IMR-90 (cell line): ENCODE results near the gene TAGAP. TPM values are rescaled to one million over a fixed set of nuclear protein-coding genes. Genes with fewer than 3 reads are reported as not detected.

Experiments used
- ATAC-seq: fragments of 200-7000 bp; cut with Tn5 transposase; 2 replicates; pipeline ENCODE4 v1.9.1; 2020; ENCODE audit warnings: low read depth, mild to moderate bottlenecking, moderate library complexity
- BruUV-seq: library from RNA; stranded (reverse); fragments of 400-500 nt; replicated peaks from 2 replicates; lab custom pipeline; 2021; lab: Mats Ljungman, UMichigan
- CTCF ChIA-PET: fragments of 300-600 bp; formaldehyde crosslinking; extraction: SDS; loops from one replicate; lab custom pipeline; 2021; ENCODE audit warnings: antibody characterized with exemption; lab: Yijun Ruan, JAX
- POLR2A ChIA-PET: fragments of 300-600 bp; sonication (Branson Sonifier 250); formaldehyde crosslinking; loops from one replicate; lab custom pipeline; 2022; ENCODE audit warnings: antibody characterized with exemption; ENCODE audit not compliant: unreplicated experiment; lab: Charles Lee
- DNase-seq: peaks from one replicate; pipeline ENCODE4 v3.0.0; 2013
- H2AFZ ChIP-seq: replicated peaks from 2 replicates; pipeline ENCODE3; 2013; ENCODE audit warnings: low read length, mild to moderate bottlenecking; ENCODE audit not compliant: poor library complexity
- H2AK5ac ChIP-seq: 2 replicates; pipeline ENCODE4 v1.6.1; 2013; ENCODE audit warnings: low read depth, low read length, inconsistent platforms
- H2AK9ac ChIP-seq: replicated peaks from 2 replicates; pipeline ENCODE3; 2013; ENCODE audit warnings: mild to moderate bottlenecking, low read depth, low read length, moderate library complexity; ENCODE audit not compliant: poor library complexity
- H2BK120ac ChIP-seq: 2 replicates; pipeline ENCODE4 v1.6.1; 2013; ENCODE audit warnings: low read depth, low read length, inconsistent platforms
- H2BK15ac ChIP-seq: 3 replicates; pipeline ENCODE4 v1.6.1; 2013; ENCODE audit warnings: low read depth, low read length, inconsistent platforms
- H2BK20ac ChIP-seq: 2 replicates; pipeline ENCODE4 v1.6.1; 2013; ENCODE audit warnings: low read depth, mild to moderate bottlenecking, inconsistent platforms, low read length, moderate library complexity
- H2BK5ac ChIP-seq: 2 replicates; pipeline ENCODE4 v1.6.1; 2013; ENCODE audit warnings: mild to moderate bottlenecking, low read depth, low read length, inconsistent platforms; ENCODE audit not compliant: poor library complexity, severe bottlenecking
- H3K14ac ChIP-seq: replicated peaks from 2 replicates; pipeline ENCODE4 v1.6.1; 2013; ENCODE audit warnings: low read depth, low read length, inconsistent platforms
- H3K18ac ChIP-seq: 2 replicates; pipeline ENCODE4 v1.6.1; 2013; ENCODE audit warnings: low read depth, low read length, control low read depth
- H3K23ac ChIP-seq: 2 replicates; pipeline ENCODE4 v1.6.1; 2013; ENCODE audit warnings: low read depth, low read length, inconsistent platforms
- H3K27ac ChIP-seq: 2 replicates; pipeline ENCODE4 v1.5.1; 2013; ENCODE audit warnings: mild to moderate bottlenecking, control low read depth, low read length; ENCODE audit not compliant: insufficient read depth
- H3K27me3 ChIP-seq: 2 replicates; pipeline ENCODE4 v1.6.1; 2013; ENCODE audit warnings: low read length; ENCODE audit not compliant: control insufficient read depth, insufficient read depth
- H3K36me3 ChIP-seq: 2 replicates; pipeline ENCODE4 v1.6.1; 2013; ENCODE audit warnings: low read length, mixed read lengths; ENCODE audit not compliant: control insufficient read depth, insufficient read depth
- H3K4ac ChIP-seq: 2 replicates; pipeline ENCODE4 v1.6.1; 2013; ENCODE audit warnings: low read depth, low read length, inconsistent platforms
- H3K4me1 ChIP-seq: 2 replicates; pipeline ENCODE4 v1.6.1; 2013; ENCODE audit warnings: low read length, mixed read lengths; ENCODE audit not compliant: control insufficient read depth, insufficient read depth
- H3K4me2 ChIP-seq: 2 replicates; pipeline ENCODE4 v1.6.1; 2013; ENCODE audit warnings: low read depth, mild to moderate bottlenecking, control low read depth, low read length, moderate library complexity
- H3K4me3 ChIP-seq: 2 replicates; pipeline ENCODE4 v1.5.1; 2013; ENCODE audit warnings: low read depth, mild to moderate bottlenecking, control low read depth, low read length, moderate library complexity; ENCODE audit not compliant: insufficient read depth
- H3K56ac ChIP-seq: 2 replicates; pipeline ENCODE4 v1.6.1; 2013; ENCODE audit warnings: low read length, inconsistent platforms; ENCODE audit not compliant: insufficient read depth; ENCODE audit errors: extremely low read depth
- H3K79me1 ChIP-seq, 2 experiments: 2 replicates each; pipeline ENCODE4 v1.6.1; 2013; ENCODE audit warnings: low read length in 2 of 2, inconsistent platforms in 1 of 2, low read depth in 1 of 2
- H3K9ac ChIP-seq: 2 replicates; pipeline ENCODE4 v1.6.1; 2013; ENCODE audit warnings: low read depth, low read length, control low read depth
- H3K9me1 ChIP-seq: 2 replicates; pipeline ENCODE4 v1.6.1; 2013; ENCODE audit warnings: low read length, inconsistent platforms; ENCODE audit not compliant: insufficient read depth
- H3K9me3 ChIP-seq: 2 replicates; pipeline ENCODE4 v1.6.1; 2013; ENCODE audit warnings: low read length; ENCODE audit not compliant: control insufficient read depth, insufficient read depth
- H4K20me1 ChIP-seq: 2 replicates; pipeline ENCODE4 v1.6.1; 2013; ENCODE audit warnings: low read length, inconsistent platforms; ENCODE audit not compliant: insufficient read depth
- H4K5ac ChIP-seq: 2 replicates; pipeline ENCODE4 v1.6.1; 2013; ENCODE audit warnings: mild to moderate bottlenecking, low read depth, low read length, control low read depth
- H4K8ac ChIP-seq, 2 experiments: 2 replicates each; pipeline ENCODE4 v1.6.1; 2013; ENCODE audit warnings: low read depth in 2 of 2, low read length in 2 of 2, control low read depth in 1 of 2, inconsistent platforms in 1 of 2
- H4K91ac ChIP-seq: 2 replicates; pipeline ENCODE4 v1.6.1; 2013; ENCODE audit warnings: low read depth, low read length, inconsistent platforms; ENCODE audit not compliant: insufficient read depth
- BHLHE40 ChIP-seq: fragments of 150-350 bp; IDR thresholded peaks from 2 replicates; pipeline ENCODE4 v1.6.1; 2016; ENCODE audit warnings: mild to moderate bottlenecking, low read depth, low read length
- CEBPB ChIP-seq: IDR thresholded peaks from 2 replicates; pipeline ENCODE4 v1.6.1; 2012; ENCODE audit warnings: low read depth, low read length, improper control_type of control experiment
- CHD1 ChIP-seq: IDR thresholded peaks from 2 replicates; pipeline ENCODE4 v1.6.1; 2012; ENCODE audit warnings: low read depth, low read length, improper control_type of control experiment
- FOS ChIP-seq: fragments of 150-350 bp; IDR thresholded peaks from 2 replicates; pipeline ENCODE4 v1.6.1; 2016; ENCODE audit warnings: low read depth, low read length
- MAFK ChIP-seq: IDR thresholded peaks from 2 replicates; pipeline ENCODE4 v1.6.1; 2012; ENCODE audit warnings: low read depth, low read length, improper control_type of control experiment
- MAZ ChIP-seq: IDR thresholded peaks from 2 replicates; pipeline ENCODE4 v1.6.1; 2012; ENCODE audit warnings: low read depth, mild to moderate bottlenecking, low read length, improper control_type of control experiment, moderate library complexity, borderline replicate concordance
- MXI1 ChIP-seq: IDR thresholded peaks from 2 replicates; pipeline ENCODE4 v1.6.1; 2012; ENCODE audit warnings: low read depth, mild to moderate bottlenecking, low read length, moderate library complexity, borderline replicate concordance
- NFE2L2 ChIP-seq: fragments of 150-350 bp; IDR thresholded peaks from 2 replicates; pipeline ENCODE4 v1.6.1; 2016; ENCODE audit warnings: low read depth, mild to moderate bottlenecking, low read length
- POLR2A ChIP-seq: IDR thresholded peaks from 2 replicates; pipeline ENCODE4 v1.6.1; 2012; ENCODE audit warnings: mild to moderate bottlenecking, low read depth, low read length
- RAD21 ChIP-seq: IDR thresholded peaks from 2 replicates; pipeline ENCODE4 v1.6.1; 2012; ENCODE audit warnings: low read length, improper control_type of control experiment
- RCOR1 ChIP-seq: IDR thresholded peaks from 2 replicates; pipeline ENCODE4 v1.6.1; 2012; ENCODE audit warnings: mild to moderate bottlenecking, low read length, improper control_type of control experiment; ENCODE audit not compliant: insufficient replicate concordance
- RFX5 ChIP-seq: IDR thresholded peaks from 2 replicates; pipeline ENCODE4 v1.8.0; 2012; ENCODE audit warnings: low read depth, mild to moderate bottlenecking, low read length, moderate library complexity
- SMC3 ChIP-seq: fragments of 150-350 bp; IDR thresholded peaks from 2 replicates; pipeline ENCODE4 v1.6.1; 2016; ENCODE audit warnings: low read depth, mild to moderate bottlenecking, antibody characterized with exemption, low read length, moderate library complexity
- WGBS, 2 experiments: methylation state at CpG; one replicate each; pipeline versions ENCODE4 v1.1.5 to v1.1.7; 2013; ENCODE audit warnings: missing lambda C conversion rate in 2 of 2; ENCODE audit not compliant: insufficient read length in 1 of 2; ENCODE audit errors: extremely low coverage in 2 of 2; 5-methylcytosine and 5-hydroxymethylcytosine counted together
- dilution Hi-C: fragments of 300-500 bp; cut with HindIII; formaldehyde crosslinking; loops from one replicate; pipeline ENCODE4 v1.14.3; 2018; ENCODE audit warnings: low sequenced_read_pairs; ENCODE audit not compliant: unreplicated experiment
- in situ Hi-C: fragments of 300-500 bp; cut with MboI; formaldehyde crosslinking; loops from 3 replicates; pipeline ENCODE4 v1.14.3; 2019; ENCODE audit warnings: low sequenced_read_pairs, inconsistent platforms, mixed read lengths
- intact Hi-C: fragments of 100-400 bp; cut with micrococcal nuclease; formaldehyde crosslinking; loops from 2 replicates; pipeline ENCODE4 v1.10.0; 2022
- polyA plus RNA-seq, 3 experiments: library from polyadenylated mRNA; depleted of rRNA; stranded (reverse); fragments of >200 nt; gene quantifications; 2 replicates each; pipeline ENCODE4 v1.2.3, GENCODE V29; 2012; ENCODE audit warnings: low replicate concordance in 1 of 3
- total RNA-seq: library from RNA; depleted of rRNA; stranded (reverse); fragments of >200 nt; gene quantifications from 2 replicates; pipeline ENCODE4 v1.2.3, GENCODE V29; 2012
- TF ChIP-seq, protein P1 (sequence below): conservative IDR thresholded peaks from 2 replicates; pipeline ENCODE4 v1.5.1; 2012; ENCODE audit warnings: mild to moderate bottlenecking, low read depth, low read length, improper control_type of control experiment
- TF ChIP-seq, protein P2 (sequence below): fragments of 150-350 bp; IDR thresholded peaks from 2 replicates; pipeline ENCODE4 v1.6.1; 2017; ENCODE audit warnings: mild to moderate bottlenecking, antibody characterized with exemption, low read length, low read depth
- TF ChIP-seq, protein P3 (sequence below): fragments of 150-350 bp; IDR thresholded peaks from 2 replicates; pipeline ENCODE4 v1.6.1; 2016; ENCODE audit warnings: low read depth, mild to moderate bottlenecking, low read length, moderate library complexity, borderline replicate concordance

Gene TAGAP
- total and polyA plus RNA-seq, 2 of the 4 experiments (the other 2 are of a cell fraction): not detected

DNA sequence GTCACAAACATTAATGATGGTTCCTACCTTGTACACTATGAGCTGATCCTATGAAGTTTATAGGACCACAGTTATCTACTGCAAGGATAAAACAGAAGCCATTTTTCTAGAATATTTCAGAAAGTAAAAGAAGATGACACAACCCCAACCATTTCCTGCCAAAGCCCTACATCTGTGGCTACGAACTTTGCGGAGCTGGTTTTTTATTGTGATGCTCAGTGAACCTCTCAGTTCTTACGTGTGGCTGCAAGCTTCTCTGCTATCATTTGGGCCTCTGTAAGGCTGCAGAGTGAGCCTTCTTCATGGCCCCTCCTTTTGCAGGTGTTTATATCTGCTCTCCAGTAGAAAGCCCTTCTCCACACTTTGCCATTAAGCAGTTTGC lies 17.8 kb upstream of the TAGAP start:
- no peak overlapping the region for H3K4me3 ChIP-seq
- ChIA-PET POLR2A (no interaction called here), CTCF (interaction anchor here (0.7 kb wide), 1 partner anchor 36 kb away, joined by 3 read pairs; no protein-coding TSS in a partner anchor)
- 60% methylated on average over 1 of the region's 3 CpGs; no CpG with 5 or more reads in 1 of the 2 experiments for WGBS, 2 experiments
- no peak overlapping the region for H3K18ac ChIP-seq
- H3K9ac ChIP-seq: no peak overlapping the region
- no peaks in the 10 kb centered on the region for H3K79me1 ChIP-seq
- H4K8ac ChIP-seq: no peak overlapping the region
- H4K5ac ChIP-seq: no peak overlapping the region
- H2BK5ac ChIP-seq: no peak overlapping the region
- H3K4me2 ChIP-seq: no peak overlapping the region
- intact Hi-C loops (no loop called here), in situ Hi-C loops (no loop called here), dilution Hi-C loops (no loop called here)
- no peak overlapping the region for H3K56ac ChIP-seq
- ATAC-seq (no peak), DNase-seq (no peak)
- H2BK120ac ChIP-seq: no peak overlapping the region
- H4K20me1 ChIP-seq: no peaks in the 10 kb centered on the region
- no peak overlapping the region for H3K14ac ChIP-seq
- H2AK9ac ChIP-seq: no peak overlapping the region
- TF ChIP-seq CEBPB (no peak), MAZ (no peak), MAFK (no peak), FOS (no peak), RFX5 (no peak), NFE2L2 (no peak), SMC3 (no peak), POLR2A (no peak), BHLHE40 (no peak), MXI1 (no peak), RAD21 (no peak), RCOR1 (no peak), CHD1 (no peak)
- TF ChIP-seq, protein P1, sequence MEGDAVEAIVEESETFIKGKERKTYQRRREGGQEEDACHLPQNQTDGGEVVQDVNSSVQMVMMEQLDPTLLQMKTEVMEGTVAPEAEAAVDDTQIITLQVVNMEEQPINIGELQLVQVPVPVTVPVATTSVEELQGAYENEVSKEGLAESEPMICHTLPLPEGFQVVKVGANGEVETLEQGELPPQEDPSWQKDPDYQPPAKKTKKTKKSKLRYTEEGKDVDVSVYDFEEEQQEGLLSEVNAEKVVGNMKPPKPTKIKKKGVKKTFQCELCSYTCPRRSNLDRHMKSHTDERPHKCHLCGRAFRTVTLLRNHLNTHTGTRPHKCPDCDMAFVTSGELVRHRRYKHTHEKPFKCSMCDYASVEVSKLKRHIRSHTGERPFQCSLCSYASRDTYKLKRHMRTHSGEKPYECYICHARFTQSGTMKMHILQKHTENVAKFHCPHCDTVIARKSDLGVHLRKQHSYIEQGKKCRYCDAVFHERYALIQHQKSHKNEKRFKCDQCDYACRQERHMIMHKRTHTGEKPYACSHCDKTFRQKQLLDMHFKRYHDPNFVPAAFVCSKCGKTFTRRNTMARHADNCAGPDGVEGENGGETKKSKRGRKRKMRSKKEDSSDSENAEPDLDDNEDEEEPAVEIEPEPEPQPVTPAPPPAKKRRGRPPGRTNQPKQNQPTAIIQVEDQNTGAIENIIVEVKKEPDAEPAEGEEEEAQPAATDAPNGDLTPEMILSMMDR: no peak
- TF ChIP-seq, protein P2, sequence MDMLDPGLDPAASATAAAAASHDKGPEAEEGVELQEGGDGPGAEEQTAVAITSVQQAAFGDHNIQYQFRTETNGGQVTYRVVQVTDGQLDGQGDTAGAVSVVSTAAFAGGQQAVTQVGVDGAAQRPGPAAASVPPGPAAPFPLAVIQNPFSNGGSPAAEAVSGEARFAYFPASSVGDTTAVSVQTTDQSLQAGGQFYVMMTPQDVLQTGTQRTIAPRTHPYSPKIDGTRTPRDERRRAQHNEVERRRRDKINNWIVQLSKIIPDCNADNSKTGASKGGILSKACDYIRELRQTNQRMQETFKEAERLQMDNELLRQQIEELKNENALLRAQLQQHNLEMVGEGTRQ: no peak
- TF ChIP-seq, protein P3, sequence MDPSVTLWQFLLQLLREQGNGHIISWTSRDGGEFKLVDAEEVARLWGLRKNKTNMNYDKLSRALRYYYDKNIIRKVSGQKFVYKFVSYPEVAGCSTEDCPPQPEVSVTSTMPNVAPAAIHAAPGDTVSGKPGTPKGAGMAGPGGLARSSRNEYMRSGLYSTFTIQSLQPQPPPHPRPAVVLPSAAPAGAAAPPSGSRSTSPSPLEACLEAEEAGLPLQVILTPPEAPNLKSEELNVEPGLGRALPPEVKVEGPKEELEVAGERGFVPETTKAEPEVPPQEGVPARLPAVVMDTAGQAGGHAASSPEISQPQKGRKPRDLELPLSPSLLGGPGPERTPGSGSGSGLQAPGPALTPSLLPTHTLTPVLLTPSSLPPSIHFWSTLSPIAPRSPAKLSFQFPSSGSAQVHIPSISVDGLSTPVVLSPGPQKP: no peak
- no TSS peak for BruUV-seq
- no peaks in the 10 kb centered on the region for H3K4me1 ChIP-seq
- H3K36me3 ChIP-seq: no peaks in the 10 kb centered on the region
- H3K9me3 ChIP-seq: no peaks in the 10 kb centered on the region; the same call in 1 of the 2 replicates
- no peak overlapping the region for H4K91ac ChIP-seq
- H3K23ac ChIP-seq: no peak overlapping the region
- no peak overlapping the region for H3K27ac ChIP-seq
- no peak overlapping the region for H2AFZ ChIP-seq
- no peak overlapping the region for H2AK5ac ChIP-seq
- no peak overlapping the region for H3K4ac ChIP-seq
- no peak overlapping the region for H2BK15ac ChIP-seq
- no peak overlapping the region for H2BK20ac ChIP-seq
- H3K27me3 ChIP-seq: peaks cover 38% of the 10 kb centered on the region
- H3K9me1 ChIP-seq: no peaks in the 10 kb centered on the region
